Upper lobe of left lung (tissue), 4 donors: Measurements from ENCODE around the gene IL4R.

Experiments
- CTCF ChIP-seq, 6 experiments: fragments of 450-650 bp in 4 of 6; fragments of 200-600 bp in 2 of 6; sonication (generic) in 2 of 6; IDR thresholded peaks; one replicate each; pipeline ENCODE4 v1.5.1; 2016 to 2019; ENCODE audit warnings: antibody characterized with exemption in 6 of 6
- EP300 ChIP-seq, 4 donors: sonication (generic); formaldehyde crosslinking; IDR thresholded peaks; one replicate each; pipeline ENCODE4 v1.5.1; 2017; ENCODE audit warnings: antibody characterized with exemption in 4 of 4, control low read depth in 2 of 4
- POLR2A ChIP-seq, 4 donors: fragments of 450-650 bp; IDR thresholded peaks; one replicate each; pipeline ENCODE4 v1.5.1; 2016 to 2017; ENCODE audit warnings: antibody characterized with exemption in 4 of 4, mild to moderate bottlenecking in 2 of 4
- POLR2AphosphoS5 ChIP-seq, 2 donors: sonication (generic); formaldehyde crosslinking; IDR thresholded peaks; one replicate each; pipeline ENCODE4 v1.5.1; 2017; ENCODE audit warnings: antibody characterized with exemption in 2 of 2

DNA sequence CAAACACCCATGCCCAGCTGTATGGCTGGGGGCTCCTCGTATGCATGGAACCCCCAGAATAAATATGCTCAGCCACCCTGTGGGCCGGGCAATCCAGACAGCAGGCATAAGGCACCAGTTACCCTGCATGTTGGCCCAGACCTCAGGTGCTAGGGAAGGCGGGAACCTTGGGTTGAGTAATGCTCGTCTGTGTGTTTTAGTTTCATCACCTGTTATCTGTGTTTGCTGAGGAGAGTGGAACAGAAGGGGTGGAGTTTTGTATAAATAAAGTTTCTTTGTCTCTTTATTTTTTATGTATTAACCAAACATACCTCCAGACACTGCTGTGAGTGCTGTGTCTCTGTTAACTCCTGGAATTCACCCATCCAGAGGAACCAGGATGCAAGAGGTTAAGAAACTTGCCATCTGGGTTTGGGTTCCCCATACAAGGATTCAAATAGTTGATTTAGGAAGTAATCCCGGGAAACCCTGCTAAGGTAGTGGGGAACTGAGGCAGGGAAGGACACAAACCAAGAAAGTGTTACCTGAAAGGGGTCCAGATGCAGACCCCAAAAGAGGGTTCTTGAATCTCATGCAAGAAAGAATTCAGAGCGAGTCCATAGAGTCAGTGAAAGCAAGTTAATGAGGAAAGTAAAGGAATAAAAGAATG, 50.8 kb downstream of the IL4R start:
- TF ChIP-seq CTCF (IDR thresholded peaks at IDR 0.05) (no peak), EP300 (IDR thresholded peaks at IDR 0.05) (no peak), POLR2A (IDR thresholded peaks at IDR 0.05) (no peak), POLR2AphosphoS5 (IDR thresholded peaks at IDR 0.05) (no peak)
